H1 (cell line): ENCODE data around the gene PNCK. TPM values are rescaled to one million over a fixed set of nuclear protein-coding genes. Genes with fewer than 3 reads are reported as not detected.

Experiments used
- CTCF ChIA-PET: fragments of 300-600 bp; sonication (Branson Sonifier 250); formaldehyde crosslinking; loops from one replicate; lab custom pipeline; 2021; ENCODE audit not compliant: partially characterized antibody; lab: Charles Lee
- POLR2A ChIA-PET: fragments of 300-600 bp; sonication (Branson Sonifier 250); formaldehyde crosslinking; loops from one replicate; lab custom pipeline; 2021; ENCODE audit warnings: inconsistent platforms; ENCODE audit not compliant: partially characterized antibody; lab: Charles Lee
- DNase-seq, 2 experiments: peaks; one replicate each; pipeline versions ENCODE4 v3.0.0 to v3.0.0-alpha.2; 2010 to 2022; ENCODE audit warnings: low spot score in 2 of 2, low read depth in 1 of 2, mixed read lengths in 1 of 2
- FAIRE-seq: peaks from 2 replicates; lab custom pipeline; 2011; peaks lifted over from hg19 to GRCh38; lab: Jason Lieb, UNC
- H2AFZ ChIP-seq: 2 replicates; pipeline ENCODE4 v1.8.1; 2012; ENCODE audit warnings: low read length, inconsistent platforms
- H2AK5ac ChIP-seq: 2 replicates; pipeline ENCODE4 v1.6.1; 2013; ENCODE audit warnings: low read depth, low read length
- H2BK120ac ChIP-seq: replicated peaks from 2 replicates; pipeline ENCODE3; 2013; ENCODE audit warnings: low read depth, low read length, inconsistent platforms
- H2BK12ac ChIP-seq: 2 replicates; pipeline ENCODE4 v1.6.1; 2013; ENCODE audit warnings: low read depth, low read length
- H2BK15ac ChIP-seq: 2 replicates; pipeline ENCODE4 v1.6.1; 2013; ENCODE audit warnings: low read length
- H2BK20ac ChIP-seq: 2 replicates; pipeline ENCODE4 v1.6.1; 2013; ENCODE audit warnings: low read length
- H2BK5ac ChIP-seq: 2 replicates; pipeline ENCODE4 v1.6.1; 2013; ENCODE audit warnings: low read depth, low read length
- H3K14ac ChIP-seq: 2 replicates; pipeline ENCODE4 v1.6.1; 2013; ENCODE audit warnings: inconsistent platforms; ENCODE audit not compliant: insufficient read length
- H3K18ac ChIP-seq: 2 replicates; pipeline ENCODE4 v1.6.1; 2013; ENCODE audit warnings: low read length; ENCODE audit errors: extremely low read depth
- H3K23ac ChIP-seq: 2 replicates; pipeline ENCODE4 v1.6.1; 2013; ENCODE audit warnings: inconsistent platforms; ENCODE audit not compliant: insufficient read length
- H3K23me2 ChIP-seq: 2 replicates; pipeline ENCODE4 v1.6.1; 2013; ENCODE audit warnings: low read depth, low read length
- H3K27ac ChIP-seq: 2 replicates; pipeline ENCODE4 v1.6.1; 2011; ENCODE audit warnings: low read depth, low read length, inconsistent platforms
- H3K27me3 ChIP-seq, 4 experiments: replicated peaks in 1 of 4; 1 replicate in 1 of 4; 2 replicates in 3 of 4; pipeline versions ENCODE4 v1.6.1 to v1.8.1; 2011 to 2013; ENCODE audit warnings: low read length in 3 of 4, mild to moderate bottlenecking in 3 of 4, inconsistent platforms in 2 of 4, mixed read lengths in 2 of 4, moderate library complexity in 1 of 4; ENCODE audit not compliant: control insufficient read depth in 3 of 4, insufficient read depth in 3 of 4; ENCODE audit errors: extremely low read depth in 1 of 4
- H3K36me3 ChIP-seq, 4 experiments: 2 replicates each; pipeline versions ENCODE4 v1.6.1 to v1.8.1; 2011 to 2013; ENCODE audit warnings: mild to moderate bottlenecking in 4 of 4, low read length in 3 of 4, moderate library complexity in 2 of 4, control low read depth in 1 of 4, inconsistent platforms in 1 of 4; ENCODE audit not compliant: insufficient read depth in 4 of 4, control insufficient read depth in 2 of 4
- H3K4ac ChIP-seq: replicated peaks from 2 replicates; pipeline ENCODE3; 2013; ENCODE audit warnings: low read length, low read depth, mixed read lengths, inconsistent platforms; ENCODE audit not compliant: insufficient read length
- H3K4me1 ChIP-seq, 4 experiments: replicated peaks in 1 of 4; 1 replicate in 1 of 4; 2 replicates in 3 of 4; pipeline versions ENCODE4 v1.6.1 to v1.8.1; 2011 to 2013; ENCODE audit warnings: low read length in 3 of 4, inconsistent platforms in 2 of 4, mixed read lengths in 1 of 4; ENCODE audit not compliant: insufficient read depth in 4 of 4, control insufficient read depth in 3 of 4
- H3K4me2 ChIP-seq, 2 experiments: 2 replicates each; pipeline versions ENCODE4 v1.6.1 to v1.8.1; 2011 to 2013; ENCODE audit warnings: low read depth in 2 of 2, low read length in 2 of 2, control low read depth in 1 of 2, inconsistent platforms in 1 of 2, mild to moderate bottlenecking in 1 of 2; ENCODE audit not compliant: insufficient read depth in 1 of 2
- H3K4me3 ChIP-seq, 4 experiments: fragments of 200-600, 300-600 bp in 1 of 4; sonication (generic), shearing (Covaris generic), sonication (Bioruptor Twin) in 1 of 4; 2 replicates each; pipeline versions ENCODE4 v1.5.1 to v1.8.1; 2011 to 2016; ENCODE audit warnings: low read length in 4 of 4, low read depth in 3 of 4, control low read depth in 2 of 4, inconsistent platforms in 2 of 4, mild to moderate bottlenecking in 2 of 4, mixed read lengths in 1 of 4, moderate library complexity in 1 of 4; ENCODE audit not compliant: insufficient read depth in 2 of 4; ENCODE audit errors: extremely low read depth in 1 of 4
- H3K56ac ChIP-seq: replicated peaks from 2 replicates; pipeline ENCODE3; 2013; ENCODE audit warnings: low read depth, mild to moderate bottlenecking, mixed read lengths, low read length, inconsistent platforms; ENCODE audit not compliant: insufficient read length
- H3K79me1 ChIP-seq: 2 replicates; pipeline ENCODE4 v1.6.1; 2013; ENCODE audit warnings: low read depth, low read length, control low read depth
- H3K79me2 ChIP-seq, 2 experiments: 2 replicates each; pipeline versions ENCODE4 v1.6.1 to v1.8.1; 2012 to 2013; ENCODE audit warnings: low read length in 2 of 2, mild to moderate bottlenecking in 2 of 2, inconsistent platforms in 1 of 2; ENCODE audit not compliant: insufficient read depth in 2 of 2, control insufficient read depth in 1 of 2
- H3K9ac ChIP-seq, 4 experiments: replicated peaks in 1 of 4; 1 replicate in 1 of 4; 2 replicates in 3 of 4; pipeline versions ENCODE4 v1.6.1 to v1.8.1; 2011 to 2013; ENCODE audit warnings: low read depth in 3 of 4, low read length in 3 of 4, control low read depth in 2 of 4, mild to moderate bottlenecking in 2 of 4, moderate library complexity in 2 of 4, inconsistent platforms in 1 of 4; ENCODE audit errors: extremely low read depth in 1 of 4
- H3K9me3 ChIP-seq, 2 experiments: 2 replicates each; pipeline versions ENCODE4 v1.6.1 to v1.8.1; 2012 to 2013; ENCODE audit warnings: mild to moderate bottlenecking in 2 of 2, moderate library complexity in 2 of 2, control low read depth in 1 of 2, inconsistent platforms in 1 of 2, low read depth in 1 of 2, low read length in 1 of 2, mixed read lengths in 1 of 2; ENCODE audit not compliant: insufficient read depth in 2 of 2
- H4K20me1 ChIP-seq, 2 experiments: replicated peaks in 1 of 2; 2 replicates each; pipeline versions ENCODE3 to v1.8.1; 2011 to 2013; ENCODE audit warnings: inconsistent platforms in 2 of 2, low read length in 2 of 2, mild to moderate bottlenecking in 1 of 2; ENCODE audit not compliant: insufficient read depth in 2 of 2, control insufficient read depth in 1 of 2
- H4K5ac ChIP-seq: 2 replicates; pipeline ENCODE4 v1.6.1; 2013; ENCODE audit warnings: low read length, low read depth, mixed read lengths, inconsistent platforms; ENCODE audit not compliant: insufficient read length
- H4K8ac ChIP-seq: 2 replicates; pipeline ENCODE4 v1.8.0; 2013; ENCODE audit warnings: mild to moderate bottlenecking, moderate library complexity, low read length, inconsistent platforms; ENCODE audit not compliant: insufficient read depth; ENCODE audit errors: extremely low read depth
- H4K91ac ChIP-seq: replicated peaks from 2 replicates; pipeline ENCODE3; 2013; ENCODE audit warnings: low read length, mixed read lengths, inconsistent platforms; ENCODE audit not compliant: insufficient read length
- CBX5 ChIP-seq: fragments of 300-800, 300-1000 bp; sonication (generic); IDR thresholded peaks from 2 replicates; pipeline ENCODE4 v1.7.1; 2016; ENCODE audit warnings: antibody characterized with exemption, low read length, low read depth
- CBX8 ChIP-seq: fragments of 300-800, 300-1000 bp; sonication (generic); IDR thresholded peaks from 2 replicates; pipeline ENCODE4 v1.7.1; 2016; ENCODE audit warnings: low read depth, low read length, borderline replicate concordance
- CTBP2 ChIP-seq: IDR thresholded peaks from 2 replicates; pipeline ENCODE4 v1.7.0; 2011; ENCODE audit warnings: borderline replicate concordance, mild to moderate bottlenecking, moderate library complexity, mixed read lengths, low read length; ENCODE audit not compliant: insufficient read depth, insufficient read length
- EGR1 ChIP-seq: IDR thresholded peaks from 2 replicates; pipeline ENCODE4 v1.6.1; 2011; ENCODE audit warnings: low read depth, low read length, borderline replicate concordance
- MAFK ChIP-seq: IDR thresholded peaks from 2 replicates; pipeline ENCODE4 v1.6.1; 2012; ENCODE audit warnings: low read depth, mild to moderate bottlenecking, improper control_type of control experiment, low read length
- PHF8 ChIP-seq: fragments of 200-600 bp; sonication (generic); conservative IDR thresholded peaks from 2 replicates; pipeline ENCODE4 v1.7.1; 2012; ENCODE audit warnings: low read depth, mild to moderate bottlenecking, inconsistent platforms, low read length, moderate library complexity
- RBBP5 ChIP-seq: IDR thresholded peaks from 2 replicates; pipeline ENCODE4 v1.7.1; 2012; ENCODE audit warnings: low read depth, mild to moderate bottlenecking, inconsistent platforms, low read length, moderate library complexity, borderline replicate concordance
- RXRA ChIP-seq: IDR thresholded peaks from 2 replicates; pipeline ENCODE4 v1.6.1; 2011; ENCODE audit warnings: low read depth, mild to moderate bottlenecking, low read length, moderate library complexity; ENCODE audit not compliant: insufficient read depth
- SIX5 ChIP-seq: IDR thresholded peaks from 2 replicates; pipeline ENCODE4 v1.6.1; 2011; ENCODE audit warnings: mild to moderate bottlenecking, low read depth, low read length
- whole genome bisulfite sequencing, 2 experiments: shearing (Covaris generic) in 1 of 2; methylation state at CpG; one replicate each; pipeline versions ENCODE4 v1.1.6 to v1.1.7; 2013 to 2015; ENCODE audit warnings: low lambda C conversion rate in 2 of 2, mixed read lengths in 2 of 2, inconsistent platforms in 1 of 2, low coverage in 1 of 2, missing lambda C conversion rate in 1 of 2; ENCODE audit not compliant: insufficient replicate concordance in 2 of 2, insufficient coverage in 1 of 2, insufficient read length in 1 of 2; ENCODE audit errors: extremely low coverage in 1 of 2, missing lambda C conversion rate in 1 of 2; 5-methylcytosine and 5-hydroxymethylcytosine counted together
- polyA plus RNA-seq, 7 experiments: library from polyadenylated mRNA; depleted of rRNA in 3 of 7; stranded (reverse) in 5 of 7; unstranded in 2 of 7; fragments of >200 nt in 5 of 7; fragments of 200-250 nt in 2 of 7; gene quantifications; 1 replicate in 5 of 7; 2 replicates in 1 of 7; 4 replicates in 1 of 7; pipeline versions ENCODE4 v1.2.1 to v1.2.3, GENCODE V29; 2011 to 2013; ENCODE audit warnings: missing spikeins in 2 of 7, mixed read lengths in 2 of 7
- total RNA-seq: library from RNA; stranded (reverse); fragmentation: NEBNext Ultra II Directional; extraction: Animal tissue kit (Norgen Biotek cat#: 25700); gene quantifications from 2 replicates; pipeline ENCODE4 v1.2.1, GENCODE V29; 2021

The PNCK gene
- total and polyA plus RNA-seq, 2 of the 8 experiments (the other 6 are each of a cell fraction or from before 2014, with no cell fraction given), result 6.2 to 6.3 TPM

- Histone ChIP-seq H3K4me3 (peak overlapping the region in 2 of 4 experiments; percentile 17 to 45; a peak in 4 of 8 replicates), H2AFZ (no peak overlapping the region), H3K9me3 (no peaks in the 10 kb centered on the region), H4K8ac (no peak overlapping the region; the same call in 1 of the 2 replicates), H3K79me1 (no peaks in the 10 kb centered on the region), H3K4me2 (peak overlapping the region; percentile 33 to 38; a peak in 3 of 4 replicates), H3K18ac (no peak overlapping the region; the same call in 1 of the 2 replicates), H3K27ac (no peak overlapping the region), H3K79me2 (no peaks in the 10 kb centered on the region), H3K36me3 (no peaks in the 10 kb centered on the region), H2BK20ac (no peak overlapping the region; the same call in 1 of the 2 replicates), H2BK15ac (no peak overlapping the region), H4K20me1 (no peaks in the 10 kb centered on the region), H2BK12ac (no peak overlapping the region), H2BK120ac (no peak overlapping the region)
- FAIRE-seq, result no peak
- POLR2A ChIA-PET, result interaction anchor here (1.6 kb wide), 1 partner anchor 14 kb away, joined by 7 read pairs; the partner anchor contains the start of gene SLC6A8
- TF ChIP-seq CBX5 (no peak), RXRA (no peak), MAFK (no peak), RBBP5 (no peak), PHF8 (no peak), CTBP2 (no peak), SIX5 (no peak), CBX8 (no peak), EGR1 (no peak)
- TF ChIP-seq, all 59 proteins: peak for 0
- H2AK5ac ChIP-seq, result no peak overlapping the region
- H2BK5ac ChIP-seq, result no peak overlapping the region
- H3K23me2 ChIP-seq, result no peaks in the 10 kb centered on the region; the same call in 1 of the 2 replicates
- no peak overlapping the region for H4K5ac ChIP-seq
- H3K4me1 ChIP-seq, result peaks cover 0 to 8% (median 2%) of the 10 kb centered on the region in 4 experiments; a peak in 4 of 7 replicates
- H4K91ac ChIP-seq, result peak overlapping the region; percentile 74
- no CpG with 5 or more reads among the region's 53 CpGs for WGBS, 2 experiments
- no peak overlapping the region for H3K14ac ChIP-seq
- CTCF ChIA-PET, result interaction anchor here (0.8 to 28.7 kb wide), 3 partner anchors 11 to 28 kb away, joined by 3 to 408 read pairs (median 10); partner anchors contain the start of gene DUSP9
- no peak overlapping the region for H3K9ac ChIP-seq
- DNase-seq, result no peak
- no peak overlapping the region for H3K23ac ChIP-seq
- H3K4ac ChIP-seq, result no peak overlapping the region
- no peak overlapping the region for H3K56ac ChIP-seq
- H3K27me3 ChIP-seq, result peaks cover 0 to 2% (median under 1%) of the 10 kb centered on the region in 4 experiments; a peak in 2 of 7 replicates
Measured at GRCh38 chrX:153672531-153673427, 834 bp downstream of the PNCK start.
